PFSK-1 (cell line): ENCODE measurements around the gene UNC5C.

Experiments used
- FOXP2 ChIP-seq: optimal IDR thresholded peaks from 2 replicates; pipeline ENCODE3; 2011; ENCODE audit warnings: borderline replicate concordance, control low read depth, inconsistent platforms; ENCODE audit not compliant: insufficient read depth; ENCODE audit errors: extremely low read length, extremely low read depth
- POLR2AphosphoS5 ChIP-seq: IDR thresholded peaks from 2 replicates; pipeline ENCODE4 v1.6.1; 2012; ENCODE audit warnings: low read depth, mild to moderate bottlenecking, control low read depth, low read length, moderate library complexity
- REST ChIP-seq, 2 experiments: IDR thresholded peaks; 2 replicates each; pipeline versions ENCODE4 v1.6.1 to v1.8.0; 2011 to 2012; ENCODE audit warnings: low read depth in 2 of 2, low read length in 2 of 2, control low read depth in 1 of 2, inconsistent platforms in 1 of 2, mild to moderate bottlenecking in 1 of 2, moderate library complexity in 1 of 2; ENCODE audit not compliant: insufficient read depth in 1 of 2
- SIN3A ChIP-seq: IDR thresholded peaks from 2 replicates; pipeline ENCODE4 v1.6.1; 2012; ENCODE audit warnings: mild to moderate bottlenecking, low read length, moderate library complexity, borderline replicate concordance; ENCODE audit not compliant: insufficient read depth
- TAF1 ChIP-seq: IDR thresholded peaks from 2 replicates; pipeline ENCODE4 v1.6.1; 2012; ENCODE audit warnings: low read length, control low read depth, borderline replicate concordance; ENCODE audit not compliant: insufficient read depth

The UNC5C gene

GRCh38 chr4:95550115-95550987, 1.6 kb upstream of the UNC5C start:
- TF ChIP-seq POLR2AphosphoS5 (no peak), REST (IDR thresholded peaks at IDR 0.05; ENCODE audit: insufficient read depth in 1 of 2, low read depth in 2 of 2, low read length in 2 of 2) (no peak), TAF1 (no peak), SIN3A (no peak)

- TF ChIP-seq REST (IDR thresholded peaks at IDR 0.05; ENCODE audit: insufficient read depth in 1 of 2, low read depth in 2 of 2, low read length in 2 of 2) = no peak
- TF ChIP-seq FOXP2 = no peak
- no peak; the same call in 1 of the 2 replicates for TF ChIP-seq POLR2AphosphoS5
- peak; percentile 55; the same call in 1 of the 2 replicates for TF ChIP-seq SIN3A
- TF ChIP-seq TAF1 = 0 out of 2 replicates have a peak, but pooled peaks have one; percentile 6
These were observed 707 bp upstream of the UNC5C start for GRCh38 chr4:95549246-95550114.

GRCh38 chr4:95547715-95548471, 880 bp downstream of the UNC5C start:
- TF ChIP-seq TAF1 (no peak), FOXP2 (no peak), SIN3A (no peak), REST (IDR thresholded peaks at IDR 0.05; ENCODE audit: insufficient read depth in 1 of 2, low read depth in 2 of 2, low read length in 2 of 2) (no peak), POLR2AphosphoS5 (no peak)

GRCh38 chr4:95546866-95547714, 1.7 kb downstream of the UNC5C start:
- no peak for TF ChIP-seq TAF1
- no peak for TF ChIP-seq REST (IDR thresholded peaks at IDR 0.05; ENCODE audit: insufficient read depth in 1 of 2, low read depth in 2 of 2, low read length in 2 of 2)
- TF ChIP-seq POLR2AphosphoS5 = no peak
- TF ChIP-seq SIN3A = no peak
- TF ChIP-seq FOXP2 = no peak
